Upper lobe of left lung (tissue), 4 donors: ENCODE data around the gene KIF3B.

Experiments
- CTCF ChIP-seq, 6 experiments: fragments of 450-650 bp in 4 of 6; fragments of 200-600 bp in 2 of 6; sonication (generic) in 2 of 6; IDR thresholded peaks; one replicate each; pipeline ENCODE4 v1.5.1; 2016 to 2019; ENCODE audit warnings: antibody characterized with exemption in 6 of 6
- POLR2A ChIP-seq, 4 donors: fragments of 450-650 bp; IDR thresholded peaks; one replicate each; pipeline ENCODE4 v1.5.1; 2016 to 2017; ENCODE audit warnings: antibody characterized with exemption in 4 of 4, mild to moderate bottlenecking in 2 of 4

GRCh38 chr20:32363492-32363891 lies 86.0 kb downstream of the KIF3B start:
- no peak for TF ChIP-seq POLR2A (IDR thresholded peaks at IDR 0.05)
- no peak for TF ChIP-seq CTCF (IDR thresholded peaks at IDR 0.05)
